CD14-positive monocyte (primary cell): Measurements from ENCODE around the gene MRPL32. TPM values are rescaled to one million over a fixed set of nuclear protein-coding genes. Genes with fewer than 3 reads are reported as not detected.

Experiments
- DNase-seq, 3 donors: peaks; one replicate each; pipeline ENCODE4 v3.0.0-alpha.2; 2011 to 2022
- H2AFZ ChIP-seq: 2 replicates; pipeline ENCODE4 v1.6.0; 2012; ENCODE audit warnings: mild to moderate bottlenecking, low read depth, low read length, inconsistent platforms; ENCODE audit not compliant: insufficient read depth, poor library complexity, severe bottlenecking
- H3K27ac ChIP-seq, 2 donors: 1 replicate in 1 of 2; 2 replicates in 1 of 2; pipeline ENCODE4 v1.5.1; 2012 to 2013; ENCODE audit warnings: low read length in 2 of 2, control low read depth in 1 of 2, inconsistent platforms in 1 of 2, low read depth in 1 of 2, mild to moderate bottlenecking in 1 of 2
- H3K27me3 ChIP-seq, 2 donors: one replicate each; pipeline versions ENCODE4 v1.6.0 to v1.6.1; 2011 to 2013; ENCODE audit warnings: low read length in 2 of 2; ENCODE audit not compliant: control insufficient read depth in 2 of 2, insufficient read depth in 2 of 2
- H3K36me3 ChIP-seq, 2 donors: replicated peaks in 1 of 2; 1 replicate in 1 of 2; 2 replicates in 1 of 2; pipeline versions ENCODE4 v1.5.1 to v1.6.1; 2012 to 2013; ENCODE audit warnings: low read length in 2 of 2, control low read depth in 1 of 2, inconsistent platforms in 1 of 2, mild to moderate bottlenecking in 1 of 2; ENCODE audit not compliant: insufficient read depth in 2 of 2, control insufficient read depth in 1 of 2
- H3K4me1 ChIP-seq, 2 donors: 1 replicate in 1 of 2; 2 replicates in 1 of 2; pipeline versions ENCODE4 v1.5.1 to v1.6.1; 2012 to 2013; ENCODE audit warnings: low read length in 2 of 2, control low read depth in 1 of 2, inconsistent platforms in 1 of 2, mild to moderate bottlenecking in 1 of 2, moderate library complexity in 1 of 2; ENCODE audit not compliant: insufficient read depth in 2 of 2, control insufficient read depth in 1 of 2
- H3K4me2 ChIP-seq: replicated peaks from 2 replicates; pipeline ENCODE3; 2012; ENCODE audit warnings: low read length, moderate library complexity, mild to moderate bottlenecking; ENCODE audit not compliant: poor library complexity, severe bottlenecking; ENCODE audit errors: extremely low read depth
- H3K4me3 ChIP-seq, 3 experiments: fragments of 200-600 bp in 1 of 3; sonication (generic) in 1 of 3; replicated peaks in 1 of 3; 1 replicate in 2 of 3; 2 replicates in 1 of 3; pipeline ENCODE4 v1.5.1; 2011 to 2013; ENCODE audit warnings: low read length in 3 of 3, mild to moderate bottlenecking in 3 of 3, control low read depth in 2 of 3, low read depth in 2 of 3, inconsistent platforms in 1 of 3, moderate library complexity in 1 of 3
- H3K79me2 ChIP-seq: 2 replicates; pipeline ENCODE4 v1.6.0; 2012; ENCODE audit warnings: mild to moderate bottlenecking, control low read depth, inconsistent platforms, low read length, moderate library complexity; ENCODE audit not compliant: insufficient read depth
- H3K9ac ChIP-seq: 2 replicates; pipeline ENCODE4 v1.6.0; 2017; ENCODE audit warnings: low read length, mild to moderate bottlenecking; ENCODE audit not compliant: insufficient read depth, poor library complexity, severe bottlenecking
- H3K9me3 ChIP-seq, 2 donors: replicated peaks in 1 of 2; 1 replicate in 1 of 2; 2 replicates in 1 of 2; pipeline versions ENCODE4 v1.5.1 to v1.6.1; 2012 to 2013; ENCODE audit warnings: low read length in 2 of 2, control low read depth in 1 of 2; ENCODE audit not compliant: control insufficient read depth in 1 of 2, insufficient read depth in 1 of 2
- H4K20me1 ChIP-seq: 2 replicates; pipeline ENCODE4 v1.6.0; 2012; ENCODE audit warnings: mild to moderate bottlenecking, low read length, control low read depth, moderate library complexity; ENCODE audit not compliant: insufficient read depth
- H3K27ac Mint-ChIP-seq, 7 donors: one replicate each; pipeline ENCODE4 v1.8.0; 2020; ENCODE audit warnings: mild to moderate bottlenecking in 7 of 7, mixed read lengths in 7 of 7, moderate library complexity in 6 of 7, inconsistent platforms in 2 of 7
- H3K27me3 Mint-ChIP-seq, 3 donors: one replicate each; pipeline ENCODE4 v1.8.0; 2021 to 2022; ENCODE audit warnings: low read depth in 3 of 3, mild to moderate bottlenecking in 3 of 3, mixed read lengths in 3 of 3, moderate library complexity in 3 of 3, inconsistent platforms in 1 of 3
- H3K36me3 Mint-ChIP-seq, 2 donors: one replicate each; pipeline ENCODE4 v1.8.0; 2020; ENCODE audit warnings: mixed read lengths in 2 of 2, inconsistent platforms in 1 of 2, mild to moderate bottlenecking in 1 of 2
- H3K4me1 Mint-ChIP-seq: one replicate; pipeline ENCODE4 v1.8.0; 2020; ENCODE audit warnings: mild to moderate bottlenecking, mixed read lengths
- H3K4me3 Mint-ChIP-seq, 2 donors: one replicate each; pipeline ENCODE4 v1.8.0; 2020; ENCODE audit warnings: mild to moderate bottlenecking in 2 of 2, mixed read lengths in 2 of 2, moderate library complexity in 1 of 2
- H3K9me3 Mint-ChIP-seq, 7 donors: one replicate each; pipeline ENCODE4 v1.8.0; 2020 to 2022; ENCODE audit warnings: mixed read lengths in 7 of 7, mild to moderate bottlenecking in 6 of 7, moderate library complexity in 6 of 7, inconsistent platforms in 2 of 7
- CTCF ChIP-seq: fragments of 200-600 bp; IDR thresholded peaks from one replicate; pipeline ENCODE4 v1.8.0; 2022; ENCODE audit warnings: antibody characterized with exemption, mild to moderate bottlenecking
- WGBS: methylation state at CpG from one replicate; pipeline ENCODE4 v1.1.5; 2013; ENCODE audit warnings: missing lambda C conversion rate; ENCODE audit not compliant: insufficient coverage; 5-methylcytosine and 5-hydroxymethylcytosine counted together
- intact Hi-C, 2 donors: fragments of 100-400 bp; cut with micrococcal nuclease; formaldehyde crosslinking; loops; one replicate each; pipeline versions ENCODE4 v1.15.0 to v1.15.1; 2023
- polyA plus RNA-seq, 3 donors: library from polyadenylated mRNA; depleted of rRNA in 1 of 3; unstranded in 2 of 3; stranded (reverse) in 1 of 3; fragments of 300-500 nt in 2 of 3; fragments of >200 nt in 1 of 3; fragmentation: Illumina TruSeq in 2 of 3; gene quantifications; 1 replicate in 2 of 3; 2 replicates in 1 of 3; pipeline ENCODE4 v1.2.3, GENCODE V29; 2012 to 2021

The MRPL32 gene
- polyA plus RNA-seq, 3 donors = 23.4 to 49.6 (median 39.5) TPM

- Histone ChIP-seq H3K27ac (no peak overlapping the region), H3K79me2 (no peaks in the 10 kb centered on the region), H3K9ac (no peak overlapping the region), H4K20me1 (no peaks in the 10 kb centered on the region), H3K4me2 (no peak overlapping the region), H3K36me3 (no peaks in the 10 kb centered on the region), H3K4me3 (no peak overlapping the region), H3K9me3 (no peaks in the 10 kb centered on the region), H3K27me3 (no peaks in the 10 kb centered on the region), H2AFZ (no peak overlapping the region), H3K4me1 (no peaks in the 10 kb centered on the region)
- H3K4me1 Mint-ChIP-seq = no peaks in the 10 kb centered on the region
- peaks cover 2 to 14% (median 10%) of the 10 kb centered on the region in 7 donors for H3K9me3 Mint-ChIP-seq
- WGBS = no CpG with 5 or more reads among the region's 1 CpG
- intact Hi-C loops = no loop called here
- H3K4me3 Mint-ChIP-seq = no peak overlapping the region
- no peak for DNase-seq
- H3K36me3 Mint-ChIP-seq = no peaks in the 10 kb centered on the region
- H3K27ac Mint-ChIP-seq = no peak overlapping the region
- no peak for TF ChIP-seq CTCF
- peaks cover 2 to 4% (median 3%) of the 10 kb centered on the region in 3 donors for H3K27me3 Mint-ChIP-seq
Observed at GRCh38 chr7:42986781-42987248, 54.6 kb downstream of the MRPL32 start.

Other genes starting within 250 kb of the MRPL32 start
- gene C7orf25, start 20.3 kb upstream of the MRPL32 start, polyA plus RNA-seq = 1 to 10 TPM in 2 of 3 donors, under 1 TPM in 1; 0.96 to 2.6 (median 2.5) TPM
- 100 to 1,000 TPM in 2 of 3 donors, 10 to 100 TPM in 1; 51.8 to 294 (median 283) TPM for gene PSMA2, start 202 bp upstream of the MRPL32 start, polyA plus RNA-seq
- gene HECW1, start 180.3 kb downstream of the MRPL32 start, polyA plus RNA-seq = not detected